ENCODE data around the gene GPR176. TPM values are rescaled to one million over a fixed set of nuclear protein-coding genes. Genes with fewer than 3 reads are reported as not detected.

The GPR176 gene
- total and polyA plus RNA-seq, 9 donors = 0.68 to 8.5 (median 1.8) TPM

DNA sequence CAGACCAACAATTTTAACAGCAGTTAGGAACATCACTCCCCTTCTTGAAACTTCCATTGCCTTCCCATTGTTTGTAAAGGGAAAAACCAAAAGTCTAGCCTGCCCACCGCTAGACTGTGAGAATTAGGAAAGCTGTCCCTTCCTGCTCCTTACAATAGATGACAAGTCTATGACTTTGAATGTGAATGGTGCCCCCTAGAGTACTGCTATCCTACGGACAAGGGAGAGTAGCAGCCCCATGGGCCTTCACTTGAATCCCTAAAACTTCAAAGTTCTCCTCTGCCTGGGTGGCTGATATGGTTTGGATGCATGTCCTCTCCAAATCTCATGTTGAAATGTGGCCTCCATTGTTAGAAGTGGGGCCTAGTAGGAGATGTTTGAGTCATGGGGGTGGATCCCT lies 96.4 kb downstream of the GPR176 start:
- Histone ChIP-seq H3K4me3 (no peak overlapping the region), H3K27ac (no peak overlapping the region), H3K9me3 (no peaks in the 10 kb centered on the region), H3K27me3 (no peaks in the 10 kb centered on the region), H3K4me1 (ENCODE audit: insufficient read depth) (no peaks in the 10 kb centered on the region), H3K36me3 (no peaks in the 10 kb centered on the region)
- TF ChIP-seq, protein P1, sequence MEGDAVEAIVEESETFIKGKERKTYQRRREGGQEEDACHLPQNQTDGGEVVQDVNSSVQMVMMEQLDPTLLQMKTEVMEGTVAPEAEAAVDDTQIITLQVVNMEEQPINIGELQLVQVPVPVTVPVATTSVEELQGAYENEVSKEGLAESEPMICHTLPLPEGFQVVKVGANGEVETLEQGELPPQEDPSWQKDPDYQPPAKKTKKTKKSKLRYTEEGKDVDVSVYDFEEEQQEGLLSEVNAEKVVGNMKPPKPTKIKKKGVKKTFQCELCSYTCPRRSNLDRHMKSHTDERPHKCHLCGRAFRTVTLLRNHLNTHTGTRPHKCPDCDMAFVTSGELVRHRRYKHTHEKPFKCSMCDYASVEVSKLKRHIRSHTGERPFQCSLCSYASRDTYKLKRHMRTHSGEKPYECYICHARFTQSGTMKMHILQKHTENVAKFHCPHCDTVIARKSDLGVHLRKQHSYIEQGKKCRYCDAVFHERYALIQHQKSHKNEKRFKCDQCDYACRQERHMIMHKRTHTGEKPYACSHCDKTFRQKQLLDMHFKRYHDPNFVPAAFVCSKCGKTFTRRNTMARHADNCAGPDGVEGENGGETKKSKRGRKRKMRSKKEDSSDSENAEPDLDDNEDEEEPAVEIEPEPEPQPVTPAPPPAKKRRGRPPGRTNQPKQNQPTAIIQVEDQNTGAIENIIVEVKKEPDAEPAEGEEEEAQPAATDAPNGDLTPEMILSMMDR (IDR thresholded peaks at IDR 0.05) = no peak
- TF ChIP-seq POLR2A (IDR thresholded peaks at IDR 0.05) (no peak), EP300 (IDR thresholded peaks at IDR 0.05) (no peak)
- DNase-seq = no peak
- 80 to 94% (median 84%) methylated on average over 2 of the region's 2 CpGs for WGBS, 3 donors
- intact Hi-C loops (cut with DNase I) = loop anchor here in 1 of 4 donors (10.0 kb wide), 1 partner anchor 61 kb away; no protein-coding TSS in a partner anchor

DNA sequence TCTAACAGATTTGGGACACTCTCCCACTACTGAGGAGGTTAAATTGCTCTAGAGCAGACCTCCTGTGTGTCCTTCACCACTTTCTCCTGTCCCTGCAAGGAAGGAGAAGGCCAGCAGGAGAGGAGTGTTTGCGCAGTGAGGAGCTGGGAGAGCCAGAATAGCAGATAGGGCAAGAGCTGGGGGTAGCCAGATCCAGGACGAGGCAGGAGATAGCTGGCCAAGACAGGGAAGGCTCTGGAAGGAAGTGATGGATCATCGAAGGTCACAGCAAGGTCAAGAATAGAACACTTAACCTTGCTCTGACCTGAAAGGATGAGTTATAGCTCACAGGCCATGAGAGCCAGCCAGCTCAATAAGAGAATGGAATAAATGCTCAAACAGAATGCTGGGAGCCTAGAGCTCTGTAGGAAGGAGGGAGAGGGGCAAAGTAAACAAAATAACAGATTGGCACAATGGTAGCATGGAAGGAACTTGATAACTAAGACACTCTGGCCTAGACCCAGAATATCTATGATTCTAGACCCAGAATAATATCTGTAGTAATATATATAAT lies 99.9 kb downstream of the GPR176 start:
- TF ChIP-seq POLR2A (IDR thresholded peaks at IDR 0.05) (no peak), EP300 (IDR thresholded peaks at IDR 0.05) (no peak)
- TF ChIP-seq, protein P1 (IDR thresholded peaks at IDR 0.05) = no peak
- DNase-seq = no peak
- H3K9me3 ChIP-seq = no peaks in the 10 kb centered on the region
- WGBS, 3 donors = 37 to 52% (median 38%) methylated on average over 3 of the region's 3 CpGs
- no peaks in the 10 kb centered on the region for H3K4me1 ChIP-seq (ENCODE audit: insufficient read depth)
- intact Hi-C loops (cut with DNase I) = loop anchor here in 1 of 4 donors (10.0 kb wide), 1 partner anchor 65 kb away; no protein-coding TSS in a partner anchor
- no peak overlapping the region for H3K4me3 ChIP-seq
- H3K27ac ChIP-seq = no peak overlapping the region
- H3K27me3 ChIP-seq = no peaks in the 10 kb centered on the region
- H3K36me3 ChIP-seq = no peaks in the 10 kb centered on the region

DNA sequence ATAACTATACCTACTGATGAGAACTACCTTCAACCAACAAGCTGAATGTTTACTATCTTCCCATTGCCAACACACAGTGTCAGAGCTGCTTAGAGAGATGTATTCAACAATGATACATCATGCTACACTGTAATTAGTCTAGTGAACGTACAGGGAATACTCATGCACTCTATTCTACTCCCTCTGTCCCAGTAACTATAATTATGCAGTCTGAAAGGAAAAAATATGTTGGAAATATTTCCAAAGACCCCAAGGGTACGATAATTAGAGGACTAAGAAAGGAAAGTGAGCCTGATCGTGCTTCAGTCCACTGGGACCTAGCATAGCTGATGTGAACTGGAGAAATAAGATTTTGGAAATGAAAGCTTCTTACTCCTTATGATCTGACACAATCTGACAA lies 100.5 kb downstream of the GPR176 start:
- no peaks in the 10 kb centered on the region for H3K36me3 ChIP-seq
- H3K4me1 ChIP-seq (ENCODE audit: insufficient read depth) = no peaks in the 10 kb centered on the region
- H3K27ac ChIP-seq = no peak overlapping the region
- no peaks in the 10 kb centered on the region for H3K9me3 ChIP-seq
- intact Hi-C loops (cut with DNase I) = no loop called here
- no peak for TF ChIP-seq POLR2A (IDR thresholded peaks at IDR 0.05)
- TF ChIP-seq EP300 (IDR thresholded peaks at IDR 0.05) = no peak
- TF ChIP-seq, protein P1 (IDR thresholded peaks at IDR 0.05) = no peak
- no peaks in the 10 kb centered on the region for H3K27me3 ChIP-seq
- no peak overlapping the region for H3K4me3 ChIP-seq
- WGBS, 3 donors = 74 to 87% (median 84%) methylated on average over 3 of the region's 3 CpGs
- no peak for DNase-seq

DNA sequence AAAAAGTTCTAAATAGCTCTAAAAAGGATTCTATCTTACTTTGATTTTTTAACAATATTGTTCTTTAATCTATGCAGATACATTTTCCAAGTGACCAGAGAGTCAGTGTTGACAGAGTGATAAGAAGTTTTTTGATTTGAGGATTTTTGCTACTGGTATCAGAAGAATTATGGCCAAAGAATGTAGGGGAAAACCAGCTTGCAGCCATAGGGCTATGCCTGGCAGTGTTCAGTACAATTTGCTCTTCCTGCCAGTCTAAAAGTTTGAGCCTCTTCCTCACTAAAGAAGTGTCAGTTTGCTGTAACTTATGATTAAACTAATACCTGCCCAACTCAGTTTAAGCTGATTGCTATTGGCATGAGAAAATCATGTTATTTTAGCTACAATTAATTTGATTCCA lies 102.2 kb downstream of the GPR176 start:
- Histone ChIP-seq H3K9me3 (no peaks in the 10 kb centered on the region), H3K4me3 (no peak overlapping the region), H3K27ac (no peak overlapping the region), H3K27me3 (no peaks in the 10 kb centered on the region), H3K4me1 (ENCODE audit: insufficient read depth) (no peaks in the 10 kb centered on the region), H3K36me3 (no peaks in the 10 kb centered on the region)
- no peak for DNase-seq
- intact Hi-C loops (cut with DNase I) = no loop called here
- TF ChIP-seq POLR2A (IDR thresholded peaks at IDR 0.05) = no peak
- TF ChIP-seq, protein P1 (IDR thresholded peaks at IDR 0.05) = no peak
- TF ChIP-seq EP300 (IDR thresholded peaks at IDR 0.05) = no peak

All from ovary (tissue), 9 donors.